Kasumi-1 (cell line): Measurements from ENCODE around the gene CYP8B1.

ENCODE experiments used
- DNase-seq, 2 experiments: peaks; one replicate each; lab custom pipeline; 2025; lab: John Stamatoyannopoulos, UW

Gene CYP8B1, protein sequence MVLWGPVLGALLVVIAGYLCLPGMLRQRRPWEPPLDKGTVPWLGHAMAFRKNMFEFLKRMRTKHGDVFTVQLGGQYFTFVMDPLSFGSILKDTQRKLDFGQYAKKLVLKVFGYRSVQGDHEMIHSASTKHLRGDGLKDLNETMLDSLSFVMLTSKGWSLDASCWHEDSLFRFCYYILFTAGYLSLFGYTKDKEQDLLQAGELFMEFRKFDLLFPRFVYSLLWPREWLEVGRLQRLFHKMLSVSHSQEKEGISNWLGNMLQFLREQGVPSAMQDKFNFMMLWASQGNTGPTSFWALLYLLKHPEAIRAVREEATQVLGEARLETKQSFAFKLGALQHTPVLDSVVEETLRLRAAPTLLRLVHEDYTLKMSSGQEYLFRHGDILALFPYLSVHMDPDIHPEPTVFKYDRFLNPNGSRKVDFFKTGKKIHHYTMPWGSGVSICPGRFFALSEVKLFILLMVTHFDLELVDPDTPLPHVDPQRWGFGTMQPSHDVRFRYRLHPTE

DNA sequence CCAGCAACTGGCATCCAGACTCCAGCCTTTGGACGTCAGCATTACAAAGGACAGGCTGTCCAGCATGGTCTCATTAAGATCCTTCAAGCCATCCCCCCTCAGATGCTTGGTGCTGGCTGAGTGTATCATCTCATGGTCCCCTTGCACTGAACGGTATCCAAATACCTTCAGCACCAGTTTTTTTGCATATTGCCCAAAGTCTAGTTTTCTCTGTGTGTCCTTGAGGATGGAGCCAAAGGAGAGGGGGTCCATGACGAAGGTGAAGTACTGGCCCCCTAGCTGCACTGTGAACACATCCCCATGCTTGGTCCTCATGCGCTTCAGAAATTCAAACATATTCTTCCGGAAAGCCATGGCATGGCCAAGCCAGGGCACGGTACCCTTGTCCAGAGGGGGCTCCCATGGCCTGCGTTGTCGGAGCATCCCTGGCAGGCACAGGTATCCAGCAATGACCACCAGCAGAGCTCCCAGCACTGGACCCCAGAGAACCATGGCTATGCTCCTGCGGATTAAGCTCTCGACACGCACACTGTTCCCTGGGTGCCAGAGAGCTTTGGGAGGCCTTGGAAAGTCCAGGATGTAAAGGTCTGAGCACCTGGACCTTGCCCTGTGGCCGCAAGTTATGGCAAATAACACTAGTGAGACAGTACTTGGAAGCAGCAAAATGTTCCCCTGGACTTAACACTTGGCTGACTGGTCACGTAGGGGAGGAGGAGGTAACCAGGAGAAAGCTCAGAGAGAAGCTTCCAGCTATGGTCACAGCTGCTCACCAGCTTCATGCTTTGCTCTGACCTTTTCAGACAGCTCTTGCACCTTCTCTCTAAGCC is at the start of gene CYP8B1:
Gene CYP8B1 (minus strand): TSS at position 555 of the 827 bp plus-strand sequence. CDS start 63 bp downstream, at position 492.
- no peak for DNase-seq

DNA sequence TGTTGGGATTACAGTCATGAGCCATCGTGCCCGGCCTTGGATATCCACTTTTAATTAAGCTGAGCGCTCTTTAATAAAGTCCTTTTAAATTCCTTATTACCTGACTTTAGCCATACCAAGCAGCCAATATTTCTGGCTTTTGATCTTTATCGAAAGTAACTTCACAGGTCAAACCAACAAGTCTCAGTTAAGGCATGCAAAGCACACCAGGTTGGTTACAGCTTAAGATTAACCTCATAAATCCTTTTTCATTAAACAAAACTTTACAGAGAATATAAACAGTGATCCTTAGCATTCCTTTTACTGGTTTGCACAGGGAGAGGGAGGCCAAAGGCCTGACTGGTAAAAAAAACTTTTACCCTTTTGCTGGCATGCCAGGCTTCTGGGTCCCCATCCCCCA is 47.9 kb upstream of the CYP8B1 start:
- DNase-seq: no peak

DNA sequence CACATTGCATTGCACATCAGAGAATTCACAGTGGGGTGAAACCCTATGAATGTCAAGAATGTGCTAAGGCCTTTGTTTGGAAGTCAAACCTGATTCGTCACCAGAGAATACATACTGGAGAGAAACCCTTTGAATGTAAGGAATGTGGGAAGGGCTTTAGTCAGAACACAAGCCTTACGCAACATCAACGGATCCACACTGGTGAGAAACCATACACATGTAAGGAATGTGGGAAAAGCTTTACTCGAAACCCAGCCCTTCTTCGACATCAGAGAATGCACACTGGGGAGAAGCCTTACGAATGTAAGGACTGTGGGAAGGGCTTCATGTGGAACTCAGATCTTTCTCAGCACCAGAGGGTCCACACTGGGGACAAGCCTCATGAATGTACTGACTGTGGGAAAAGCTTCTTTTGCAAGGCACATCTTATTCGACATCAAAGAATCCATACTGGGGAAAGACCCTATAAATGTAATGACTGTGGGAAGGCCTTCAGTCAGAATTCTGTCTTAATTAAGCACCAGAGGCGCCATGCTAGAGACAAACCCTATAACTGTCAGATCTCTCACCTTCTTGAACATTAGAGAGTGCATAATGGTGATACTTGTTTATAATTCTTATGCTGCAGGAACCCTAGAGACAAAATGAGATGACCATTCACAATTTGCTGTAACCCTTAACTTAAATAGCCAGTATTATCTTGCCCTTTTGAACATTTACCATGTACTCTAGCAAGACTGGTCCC is 39.3 kb upstream of the CYP8B1 start:
- no peak for DNase-seq

DNA sequence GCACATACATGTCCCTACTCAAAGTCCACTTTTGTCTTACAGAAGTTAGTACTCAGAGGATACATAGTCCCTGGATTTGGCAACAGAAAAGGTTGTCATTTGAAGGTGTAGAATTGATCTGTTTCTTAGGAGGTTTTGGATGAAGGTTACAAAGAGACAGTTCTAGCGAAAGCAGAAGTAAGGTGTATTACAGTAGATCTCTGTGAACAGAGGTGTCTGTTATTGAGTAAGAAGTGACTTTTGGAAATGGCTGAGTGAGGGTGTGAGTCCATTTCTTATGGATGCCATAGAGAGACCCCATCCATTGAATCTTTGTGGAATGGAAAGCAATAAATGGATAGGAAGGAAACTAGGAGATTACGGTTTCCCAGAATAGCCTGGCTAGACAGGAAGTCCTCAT is 35.9 kb upstream of the CYP8B1 start:
- peak in 1 of 2 experiments; percentile 5 for DNase-seq

DNA sequence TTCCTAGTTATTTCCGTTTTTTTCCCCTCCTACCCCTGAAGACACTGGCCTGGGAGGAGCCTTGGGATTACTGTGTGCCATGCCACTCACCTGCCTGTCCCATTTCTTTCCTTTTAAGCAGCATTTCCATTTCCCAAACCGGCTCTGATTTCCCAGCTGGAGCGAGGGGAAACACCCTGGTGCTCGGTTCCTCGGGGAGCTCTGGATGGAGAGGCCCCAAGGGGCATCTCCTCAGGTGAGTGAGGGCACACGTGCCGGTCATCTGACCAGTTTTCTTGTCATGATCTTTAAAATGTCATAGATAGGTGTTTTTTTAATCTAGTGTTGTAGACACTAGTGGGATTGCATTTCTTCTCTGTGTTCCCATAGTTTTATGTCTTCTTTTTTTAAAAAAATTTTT is 33.0 kb upstream of the CYP8B1 start:
- no peak for DNase-seq

DNA sequence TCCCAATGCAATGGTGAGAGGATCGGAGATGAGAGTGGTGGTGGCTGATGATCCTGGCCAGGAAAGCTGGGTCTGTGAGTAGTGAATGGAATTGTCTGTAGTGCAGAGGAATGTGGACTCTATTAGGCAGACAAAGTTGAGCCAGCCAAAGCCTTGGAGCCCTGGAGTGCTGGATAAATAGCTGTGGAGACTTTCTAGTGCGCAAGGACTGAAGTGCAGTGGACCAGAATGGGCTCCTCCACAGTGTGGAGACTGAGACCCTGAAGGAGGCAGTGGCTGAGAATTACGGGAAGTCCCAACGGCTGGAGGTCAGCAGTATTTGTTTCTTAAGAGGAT is 31.1 kb upstream of the CYP8B1 start:
- DNase-seq: no peak

DNA sequence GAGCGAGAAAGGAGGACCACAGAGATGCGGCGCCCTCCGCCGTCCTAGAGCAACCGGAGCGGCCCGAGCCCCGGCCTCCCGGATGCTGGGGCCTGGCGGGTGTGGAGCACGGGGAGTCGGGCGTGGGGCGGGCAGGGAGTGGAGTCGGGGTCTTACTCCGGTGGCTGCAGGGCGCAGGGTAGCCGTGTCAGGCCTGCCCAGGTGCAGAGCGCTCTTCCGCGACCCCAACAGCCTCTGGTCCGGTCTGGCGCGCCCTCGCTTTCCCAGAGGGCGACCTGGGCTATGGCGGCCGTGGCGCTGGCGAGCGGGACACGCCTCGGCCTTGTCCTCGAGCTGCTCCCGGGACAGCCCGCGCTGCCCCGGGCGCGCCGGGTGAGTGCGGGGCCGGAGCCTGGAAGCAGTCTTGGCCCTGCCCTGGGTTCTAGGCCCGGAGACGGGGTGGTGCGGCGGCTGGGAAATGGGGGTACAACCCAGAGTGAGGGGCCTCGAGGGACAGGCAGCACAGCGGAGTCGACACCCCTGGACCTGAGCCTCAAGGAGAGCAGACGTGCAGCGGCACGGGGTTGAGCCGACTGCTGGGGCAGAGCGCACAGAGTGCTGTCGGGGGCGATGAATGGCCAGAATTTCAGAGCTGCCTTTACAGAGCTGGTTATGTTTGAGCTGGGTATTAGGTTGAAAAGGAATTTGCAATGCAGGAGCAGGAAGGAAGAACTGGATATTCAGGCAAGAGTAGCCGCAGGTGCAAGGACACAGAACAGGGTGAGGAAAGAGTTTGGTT is 30.6 kb upstream of the CYP8B1 start, which contains the start of gene ZNF662:
Gene ZNF662 (plus strand): TSS at position 73 of the 778 bp plus-strand sequence. CDS start 1,973 bp downstream, outside the sequence.
- peak; percentile 31 to 44 for DNase-seq

DNA sequence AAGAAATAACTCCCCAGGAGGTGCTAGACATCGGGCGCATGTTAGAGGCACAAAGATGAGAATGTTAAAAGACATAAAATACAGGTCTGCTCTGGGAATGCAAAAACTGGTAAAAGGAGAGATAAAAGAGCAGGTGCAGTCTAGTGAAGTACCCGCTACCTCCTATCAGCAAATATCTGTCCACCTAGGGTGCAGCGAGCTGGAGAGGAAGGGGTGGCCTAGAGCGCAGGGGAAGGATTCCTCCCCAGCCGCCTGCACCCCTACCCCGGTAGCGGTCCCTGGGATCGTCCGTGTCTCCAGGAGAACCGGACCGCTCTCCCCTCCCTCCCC is 30.0 kb upstream of the CYP8B1 start:
- DNase-seq: peak in 1 of 2 experiments; percentile 63

DNA sequence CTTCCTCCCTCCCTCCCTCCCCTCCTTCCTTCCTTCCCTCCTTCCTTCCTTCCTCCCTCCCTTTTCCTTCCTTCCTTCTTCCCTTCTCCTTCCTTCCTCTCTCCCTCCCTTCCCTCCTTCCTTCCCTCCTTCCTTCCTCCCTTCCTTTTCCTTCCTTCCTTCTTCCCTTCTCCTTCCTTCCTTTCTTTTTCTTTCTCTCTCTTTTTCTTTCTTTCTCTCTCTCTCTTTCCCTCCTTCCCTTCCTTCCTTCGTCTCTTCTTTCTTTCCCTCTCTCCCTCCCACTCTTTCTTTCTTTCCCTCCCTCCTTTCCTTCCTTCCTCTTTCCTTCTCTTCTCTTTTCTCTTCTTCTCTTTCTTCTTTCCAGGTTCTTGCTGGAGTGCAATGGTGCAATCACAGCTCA is 28.4 kb upstream of the CYP8B1 start:
- DNase-seq: no peak

DNA sequence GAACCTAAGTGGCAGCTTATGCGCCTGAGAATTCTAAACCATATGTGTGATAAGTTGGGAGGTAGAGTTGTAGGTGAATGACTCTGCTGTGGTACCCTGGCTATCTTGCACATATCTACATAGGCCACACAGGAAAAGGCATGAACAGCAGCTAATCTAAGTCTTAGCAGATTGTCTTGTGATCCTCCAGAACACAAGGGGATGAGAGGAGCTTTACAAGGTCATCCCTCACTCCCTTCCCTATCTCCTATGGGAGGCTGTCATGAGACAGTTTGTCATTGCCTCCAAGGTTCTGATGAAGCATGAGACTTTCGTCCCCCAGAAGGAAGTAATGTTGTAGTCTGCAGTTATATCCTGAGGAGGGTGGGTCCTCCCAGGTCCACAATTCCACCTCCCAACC is 26.6 kb upstream of the CYP8B1 start:
- DNase-seq: no peak

DNA sequence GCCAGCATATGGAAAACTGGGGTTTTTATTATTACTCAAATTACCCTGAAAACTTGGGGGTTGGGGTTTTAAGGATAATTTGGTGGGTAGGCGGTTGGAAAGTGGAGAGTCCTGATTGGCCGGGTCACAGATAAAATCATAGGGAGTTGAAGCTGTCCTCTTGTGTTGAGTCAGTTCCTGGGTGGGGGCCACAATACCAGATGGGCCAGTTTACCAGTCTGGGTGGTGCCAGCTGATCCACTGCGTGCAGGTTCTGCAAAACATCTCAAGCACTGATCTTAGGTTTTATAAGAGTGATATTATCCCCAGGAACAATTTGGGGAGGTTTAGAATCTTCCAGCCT is 25.4 kb upstream of the CYP8B1 start:
- no peak for DNase-seq

DNA sequence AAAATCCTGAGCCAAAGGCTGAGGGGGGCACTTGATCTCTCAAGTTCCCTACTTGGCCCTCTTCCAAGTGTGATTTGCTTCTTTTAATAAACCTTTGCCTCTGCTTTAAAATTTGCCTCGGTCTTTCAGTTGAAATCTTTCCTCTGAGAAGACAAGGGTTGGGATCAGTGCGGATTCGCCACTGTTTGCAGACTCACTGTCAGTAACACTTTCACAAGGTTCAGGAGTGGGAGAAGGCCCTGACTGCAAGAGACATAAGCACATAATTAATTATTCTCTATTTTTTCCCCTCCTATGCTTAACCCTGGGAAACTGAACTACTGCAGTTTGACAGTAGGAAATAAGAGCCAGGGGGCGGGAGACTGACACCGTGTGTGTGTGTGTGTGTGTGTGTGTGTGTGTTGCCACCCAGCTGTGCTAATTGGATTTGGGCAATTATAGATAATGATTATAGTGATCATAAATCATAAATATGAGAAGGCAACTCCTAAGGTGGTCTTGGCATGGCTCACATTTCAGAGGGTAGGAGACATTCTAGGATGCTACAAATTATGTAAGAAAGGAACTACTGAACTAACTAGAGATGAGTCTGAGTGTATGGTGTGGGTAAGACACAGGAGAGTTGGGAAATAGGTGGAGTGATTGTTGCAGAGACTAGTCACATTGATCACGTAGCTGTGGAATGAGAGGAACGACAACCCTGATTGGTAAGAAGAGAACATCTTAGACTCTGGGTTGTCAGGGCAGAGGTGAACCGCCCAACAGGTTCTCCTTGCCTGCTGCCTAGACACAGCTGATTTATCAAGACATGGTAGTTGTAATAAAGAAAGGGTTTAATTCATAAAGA is 24.8 kb upstream of the CYP8B1 start:
- DNase-seq: no peak

DNA sequence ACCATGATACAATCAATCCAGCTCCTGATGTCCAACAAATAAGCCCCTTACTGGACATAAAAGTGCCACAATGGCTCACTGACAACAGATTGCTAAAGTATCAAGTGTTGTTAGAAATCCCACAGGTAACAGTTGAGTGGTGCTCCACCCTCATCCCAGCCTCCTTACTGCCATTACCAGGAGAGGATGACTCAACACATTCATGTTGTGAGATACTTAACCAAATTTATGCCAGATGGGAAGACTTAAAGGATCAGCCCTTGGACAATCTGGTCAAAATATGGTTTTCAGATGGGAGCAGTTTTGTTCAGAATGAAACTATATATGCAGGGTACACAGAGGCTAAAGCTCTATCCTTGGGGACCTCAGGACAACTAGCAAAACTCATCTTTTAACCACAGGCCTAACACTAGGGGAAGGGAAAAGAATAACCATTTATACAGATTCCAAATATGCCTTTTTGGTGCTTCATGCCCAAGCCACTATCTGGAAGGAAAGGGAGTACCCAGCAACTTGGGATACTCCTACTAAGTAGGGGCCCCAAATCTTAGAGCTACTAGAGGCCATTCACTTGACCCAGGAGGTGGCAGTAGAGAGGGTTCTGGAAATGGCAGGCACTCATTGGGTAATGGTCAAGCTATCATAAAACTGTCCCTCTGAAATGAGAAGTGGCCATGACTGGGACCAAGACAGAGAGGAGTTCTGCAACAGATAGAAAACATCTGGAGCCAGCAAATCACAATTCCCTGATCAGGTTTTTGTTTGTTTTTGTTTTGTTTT is 23.4 kb upstream of the CYP8B1 start:
- DNase-seq: no peak

DNA sequence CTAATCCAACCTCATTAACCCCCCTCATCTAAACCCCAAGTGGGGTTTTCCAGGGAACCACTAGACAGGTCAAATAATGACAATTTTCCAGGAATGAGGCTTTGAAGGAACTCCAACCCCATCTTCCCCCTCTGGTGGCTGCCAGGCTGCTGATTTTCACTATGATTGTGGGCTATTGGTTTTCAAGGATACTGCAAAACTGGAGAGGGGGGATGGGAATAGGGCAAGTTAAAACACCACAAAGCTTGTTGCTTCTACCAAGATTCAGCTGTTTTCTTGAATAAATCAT is 19.8 kb upstream of the CYP8B1 start:
- DNase-seq: no peak

DNA sequence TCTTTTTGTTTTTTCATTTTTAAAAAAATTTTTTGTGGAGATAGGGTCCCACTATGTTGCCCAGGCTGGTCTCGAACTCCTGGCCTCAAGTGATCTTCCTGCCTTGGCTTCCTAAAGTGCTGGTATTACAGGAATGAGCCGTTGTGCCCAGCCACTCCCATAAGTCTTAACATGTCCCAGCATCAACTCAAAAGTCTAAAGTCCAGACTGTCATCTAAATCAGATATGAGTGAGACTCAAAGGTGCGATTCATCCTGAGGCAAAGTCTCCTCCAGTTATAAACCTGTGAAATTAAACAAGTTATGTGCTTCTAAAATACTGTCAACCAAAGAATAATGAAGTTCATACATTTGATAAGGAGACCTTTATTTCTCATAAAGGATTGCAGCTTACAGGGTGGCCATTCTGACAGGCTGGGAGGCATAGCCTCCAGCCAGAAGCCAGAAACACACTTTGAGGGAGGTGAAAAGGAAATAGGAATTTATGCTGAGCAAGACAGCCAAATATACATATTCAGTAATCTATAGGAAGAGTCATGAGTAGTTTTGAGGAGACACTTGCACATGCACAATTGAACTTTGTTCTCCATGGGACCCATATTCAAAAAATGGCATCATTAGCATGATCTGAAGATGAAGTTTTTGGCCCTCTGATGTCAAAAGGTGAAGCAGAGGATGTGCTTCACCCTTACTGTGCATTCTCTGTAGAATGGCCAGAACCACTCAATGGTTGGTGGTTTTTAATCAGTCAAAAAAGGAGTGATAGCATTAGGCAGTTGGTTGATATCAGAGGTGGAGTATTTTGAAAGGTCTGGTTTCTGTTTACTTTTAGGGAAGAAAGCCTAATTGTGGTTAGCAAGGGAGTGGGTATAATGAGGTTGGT is 19.3 kb upstream of the CYP8B1 start:
- no peak for DNase-seq

DNA sequence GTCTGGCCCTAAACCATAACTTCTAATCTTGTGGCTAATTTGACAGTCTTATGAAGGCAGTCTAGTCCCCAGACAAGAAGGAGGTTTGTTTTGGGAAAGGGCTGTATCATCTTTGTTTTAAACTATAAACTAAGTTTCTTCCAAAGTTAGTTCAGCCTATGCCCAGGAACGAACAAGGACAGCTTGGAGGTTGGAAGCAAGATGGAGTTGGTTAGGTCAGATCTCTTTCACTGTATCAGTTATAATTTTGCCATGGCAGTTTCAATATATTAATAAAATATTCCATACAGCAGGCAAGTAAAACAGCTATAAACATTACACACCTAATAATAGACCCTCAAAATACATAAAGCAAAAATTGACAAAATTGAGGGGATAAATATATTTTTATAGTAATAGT is 17.1 kb upstream of the CYP8B1 start:
- no peak for DNase-seq

DNA sequence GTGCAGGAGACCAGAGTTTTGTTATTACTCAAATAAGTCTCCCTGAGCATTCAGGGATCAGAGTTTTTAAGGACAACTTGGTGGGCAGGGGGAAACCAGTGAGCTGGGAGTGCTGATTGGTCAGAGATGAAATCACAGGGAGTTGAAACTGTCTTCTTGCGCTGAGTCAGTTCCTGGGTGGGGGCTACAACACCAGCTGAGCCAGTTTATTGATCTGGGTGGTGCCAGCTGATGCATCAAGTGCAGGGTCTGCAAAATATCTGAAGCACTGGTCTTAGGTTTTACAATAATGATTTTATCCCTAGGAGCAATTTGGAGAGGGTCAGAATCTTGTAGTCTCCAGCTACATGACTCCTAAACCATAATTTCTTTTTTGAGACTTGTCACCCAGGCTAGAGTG is 16.5 kb upstream of the CYP8B1 start:
- DNase-seq: no peak

DNA sequence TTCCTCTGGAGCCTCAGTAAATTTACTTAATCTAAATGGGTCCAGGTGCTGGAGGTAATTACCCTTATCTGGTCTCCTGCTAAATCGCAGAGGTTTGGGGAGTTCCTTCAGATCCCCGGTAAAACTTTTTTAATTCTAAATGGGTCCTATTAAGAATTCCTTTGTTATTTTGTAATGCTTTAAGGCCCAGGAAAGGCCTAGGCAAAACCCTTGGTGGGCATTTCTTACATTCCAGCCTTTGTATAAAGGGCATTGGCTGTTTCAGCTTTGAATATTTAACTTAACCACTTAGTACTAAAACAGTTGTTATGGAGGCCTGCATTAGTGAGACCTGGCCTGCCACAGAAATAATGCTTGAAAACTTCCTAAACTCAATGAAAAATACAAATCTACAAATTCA is 15.4 kb upstream of the CYP8B1 start:
- no peak for DNase-seq

DNA sequence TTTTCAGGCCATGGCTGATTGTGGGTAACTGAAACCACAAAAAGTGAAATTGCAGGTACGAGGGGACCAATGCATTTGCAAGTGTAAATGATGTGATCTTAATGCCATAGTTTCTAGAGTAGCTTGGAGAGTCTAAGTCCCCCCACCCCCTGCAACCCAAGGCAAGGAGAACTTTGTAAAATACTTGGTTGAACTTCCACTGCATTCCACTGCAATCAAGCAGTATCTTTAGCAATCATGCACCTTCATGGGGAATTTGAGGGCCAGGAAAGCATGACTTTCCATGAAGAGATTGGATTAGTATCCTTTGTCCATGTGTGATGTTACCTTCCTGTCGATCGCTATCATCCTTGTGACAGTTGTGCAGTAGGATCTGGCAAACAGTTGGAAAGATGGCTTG is 11.4 kb upstream of the CYP8B1 start:
- DNase-seq: no peak
